ENCODE results near the gene ASZ1. TPM values are rescaled to one million over a fixed set of nuclear protein-coding genes. Genes with fewer than 3 reads are reported as not detected.
"Not testable (repeated sequence)": the region's sequence is repeated elsewhere in the genome, so short reads cannot be mapped to it uniquely, and the experiment has no call there.

Gene ASZ1
- total RNA-seq (2014; rRNA removed; shearing (Covaris generic)) = not detected in 2 replicates

GRCh38 chr7:117427258-117427701, at the start of gene ASZ1:
Gene ASZ1 (minus strand): TSS chr7:117427493. CDS start chr7:117427460, 33 bp downstream.
- H3K9me3 ChIP-seq (replicated peaks) = no peaks in the 10 kb centered on the region
- no peaks in the 10 kb centered on the region for H3K27me3 ChIP-seq (replicated peaks)
- no peak within 1 kb of the TSS for H3K4me3 ChIP-seq
- DNase-seq (ENCODE audit: low read depth in 1 of 2, low spot score in 2 of 2) = no peak
- no peak within 1 kb of the TSS for H3K27ac ChIP-seq
- no peaks in the 10 kb centered on the region for H3K36me3 ChIP-seq
- H3K4me1 ChIP-seq (replicated peaks) = no peaks in the 10 kb centered on the region

GRCh38 chr7:117476557-117477215, 49.4 kb upstream of the ASZ1 start:
- Histone ChIP-seq H3K27me3 (replicated peaks) (peaks cover 40% of the 10 kb centered on the region), H3K27ac (no peak overlapping the region), H3K36me3 (no peaks in the 10 kb centered on the region), H3K4me1 (replicated peaks) (no peaks in the 10 kb centered on the region), H3K9me3 (replicated peaks) (no peaks in the 10 kb centered on the region), H3K4me3 (no peak overlapping the region)
- DNase-seq (ENCODE audit: low read depth in 1 of 2, low spot score in 2 of 2) = no peak

- Histone ChIP-seq H3K27me3 (replicated peaks) (peaks cover 13% of the 10 kb centered on the region; the same call in 1 of the 2 replicates), H3K36me3 (no peaks in the 10 kb centered on the region), H3K4me1 (replicated peaks) (no peaks in the 10 kb centered on the region), H3K27ac (no peak overlapping the region), H3K9me3 (replicated peaks) (no peaks in the 10 kb centered on the region), H3K4me3 (no peak overlapping the region)
- no peak for DNase-seq (ENCODE audit: low read depth in 1 of 2, low spot score in 2 of 2)
Observed at GRCh38 chr7:117472335-117472734, 45.0 kb upstream of the ASZ1 start.

GRCh38 chr7:117470777-117471176, 43.5 kb upstream of the ASZ1 start:
- DNase-seq (ENCODE audit: low read depth in 1 of 2, low spot score in 2 of 2) = no peak

GRCh38 chr7:117468174-117468573, 40.9 kb upstream of the ASZ1 start:
- Histone ChIP-seq H3K4me3 (no peak overlapping the region), H3K27ac (no peak overlapping the region), H3K27me3 (replicated peaks) (no peaks in the 10 kb centered on the region), H3K4me1 (replicated peaks) (no peaks in the 10 kb centered on the region), H3K36me3 (no peaks in the 10 kb centered on the region), H3K9me3 (replicated peaks) (no peaks in the 10 kb centered on the region)
- DNase-seq (ENCODE audit: low read depth in 1 of 2, low spot score in 2 of 2) = no peak

More at GRCh38 chr7:117470777-117471176, 43.5 kb upstream of the ASZ1 start:
- no peaks in the 10 kb centered on the region for H3K9me3 ChIP-seq (replicated peaks)
- H3K4me3 ChIP-seq = no peak overlapping the region
- no peaks in the 10 kb centered on the region for H3K36me3 ChIP-seq
- H3K27me3 ChIP-seq (replicated peaks) = peaks cover 3% of the 10 kb centered on the region; the same call in 1 of the 2 replicates
- H3K27ac ChIP-seq = no peak overlapping the region
- H3K4me1 ChIP-seq (replicated peaks) = no peaks in the 10 kb centered on the region

GRCh38 chr7:117460815-117461214, 33.5 kb upstream of the ASZ1 start:
- H3K27me3 ChIP-seq (replicated peaks); H3K36me3 ChIP-seq; H3K27ac ChIP-seq; H3K4me1 ChIP-seq (replicated peaks); H3K4me3 ChIP-seq; DNase-seq (ENCODE audit: low read depth in 1 of 2, low spot score in 2 of 2); H3K9me3 ChIP-seq (replicated peaks): not testable (repeated sequence)

- Histone ChIP-seq H3K4me1 (replicated peaks) (no peaks in the 10 kb centered on the region), H3K9me3 (replicated peaks) (no peaks in the 10 kb centered on the region), H3K27ac (no peak overlapping the region), H3K36me3 (no peaks in the 10 kb centered on the region), H3K4me3 (no peak overlapping the region), H3K27me3 (replicated peaks) (no peaks in the 10 kb centered on the region)
- DNase-seq (ENCODE audit: low read depth in 1 of 2, low spot score in 2 of 2) = no peak
Observed at GRCh38 chr7:117459735-117460134, 32.4 kb upstream of the ASZ1 start.

GRCh38 chr7:117458977-117459583, 31.8 kb upstream of the ASZ1 start:
- no peaks in the 10 kb centered on the region for H3K36me3 ChIP-seq
- no peak overlapping the region for H3K27ac ChIP-seq
- no peaks in the 10 kb centered on the region for H3K9me3 ChIP-seq (replicated peaks)
- peak in 1 of 2 experiments; percentile 11 for DNase-seq (ENCODE audit: low read depth in 1 of 2, low spot score in 2 of 2)
- no peak overlapping the region for H3K4me3 ChIP-seq
- no peaks in the 10 kb centered on the region for H3K27me3 ChIP-seq (replicated peaks)
- H3K4me1 ChIP-seq (replicated peaks) = no peaks in the 10 kb centered on the region

- no peak for DNase-seq (ENCODE audit: low read depth in 1 of 2, low spot score in 2 of 2)
- Histone ChIP-seq H3K4me1 (replicated peaks) (no peaks in the 10 kb centered on the region), H3K27me3 (replicated peaks) (no peaks in the 10 kb centered on the region), H3K27ac (no peak overlapping the region), H3K4me3 (no peak overlapping the region), H3K36me3 (no peaks in the 10 kb centered on the region), H3K9me3 (replicated peaks) (no peaks in the 10 kb centered on the region)
Observed at GRCh38 chr7:117448655-117449054, 21.4 kb upstream of the ASZ1 start.

- Histone ChIP-seq H3K27ac (no peak overlapping the region), H3K27me3 (replicated peaks) (no peaks in the 10 kb centered on the region), H3K4me1 (replicated peaks) (no peaks in the 10 kb centered on the region), H3K36me3 (no peaks in the 10 kb centered on the region), H3K4me3 (no peak overlapping the region), H3K9me3 (replicated peaks) (no peaks in the 10 kb centered on the region)
- DNase-seq (ENCODE audit: low read depth in 1 of 2, low spot score in 2 of 2) = no peak
Observed at GRCh38 chr7:117446220-117446815, 19.0 kb upstream of the ASZ1 start.

- no peaks in the 10 kb centered on the region for H3K9me3 ChIP-seq (replicated peaks)
- no peaks in the 10 kb centered on the region for H3K36me3 ChIP-seq
- no peaks in the 10 kb centered on the region for H3K27me3 ChIP-seq (replicated peaks)
- H3K4me1 ChIP-seq (replicated peaks) = no peaks in the 10 kb centered on the region
- H3K27ac ChIP-seq = no peak overlapping the region
- DNase-seq (ENCODE audit: low read depth in 1 of 2, low spot score in 2 of 2) = no peak
- H3K4me3 ChIP-seq = no peak overlapping the region
Observed at GRCh38 chr7:117445206-117445605, 17.9 kb upstream of the ASZ1 start.

GRCh38 chr7:117444646-117445045, 17.4 kb upstream of the ASZ1 start:
- no peak overlapping the region for H3K4me3 ChIP-seq
- no peak overlapping the region for H3K27ac ChIP-seq
- H3K36me3 ChIP-seq = no peaks in the 10 kb centered on the region
- no peaks in the 10 kb centered on the region for H3K4me1 ChIP-seq (replicated peaks)
- H3K27me3 ChIP-seq (replicated peaks) = no peaks in the 10 kb centered on the region
- no peaks in the 10 kb centered on the region for H3K9me3 ChIP-seq (replicated peaks)
- DNase-seq (ENCODE audit: low read depth in 1 of 2, low spot score in 2 of 2) = no peak

- no peak for DNase-seq (ENCODE audit: low read depth in 1 of 2, low spot score in 2 of 2)
- H3K36me3 ChIP-seq = no peaks in the 10 kb centered on the region
- H3K4me1 ChIP-seq (replicated peaks) = no peaks in the 10 kb centered on the region
- no peak overlapping the region for H3K27ac ChIP-seq
- H3K9me3 ChIP-seq (replicated peaks) = no peaks in the 10 kb centered on the region
- H3K27me3 ChIP-seq (replicated peaks) = no peaks in the 10 kb centered on the region; the same call in 1 of the 2 replicates
- H3K4me3 ChIP-seq = no peak overlapping the region
Observed at GRCh38 chr7:117435475-117436043, 8.3 kb upstream of the ASZ1 start.

Data from SJSA1 (cell line).